ENCODE results near the gene KRTAP5-3. TPM values are rescaled to one million over a fixed set of nuclear protein-coding genes. Genes with fewer than 3 reads are reported as not detected.
A peak's percentile ranks its signal among the peaks of the same experiment; 100 is the strongest.

The KRTAP5-3 gene
- total and polyA plus RNA-seq, 7 donors: not detected

DNA sequence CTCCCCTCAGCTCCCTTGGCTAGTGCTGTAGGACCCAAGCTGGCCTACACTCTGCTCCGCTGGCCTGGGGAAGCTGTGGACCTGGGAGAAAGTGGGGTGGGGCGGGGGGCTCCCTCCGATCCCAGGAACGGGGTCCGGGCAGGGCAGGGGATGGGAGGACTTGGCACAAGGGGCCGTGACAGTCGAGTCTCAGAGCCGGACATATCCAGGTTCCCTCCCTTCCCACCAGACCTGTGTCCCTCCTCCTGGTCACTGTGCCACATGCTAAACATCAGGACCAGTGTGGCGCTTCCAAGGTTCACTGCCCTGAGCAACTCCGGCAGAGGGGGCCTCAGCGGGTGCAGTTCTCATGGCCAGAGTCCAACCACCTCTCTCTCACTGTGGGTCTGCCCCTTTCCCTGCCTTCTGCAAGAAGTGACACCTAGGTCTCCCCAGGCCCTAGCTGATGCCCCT is 38.2 kb downstream of the KRTAP5-3 start:
- Histone ChIP-seq H3K27me3 (ENCODE audit: insufficient read depth in 3 of 3, low read length in 2 of 3) (no peaks in the 10 kb centered on the region), H3K36me3 (ENCODE audit: insufficient read depth in 1 of 2, low read depth in 1 of 2) (no peaks in the 10 kb centered on the region), H3K27ac (peak overlapping the region; percentile 82), H3K4me3 (no peak overlapping the region), H3K9me3 (no peaks in the 10 kb centered on the region), H3K4me1 (peaks cover 22% of the 10 kb centered on the region)
- DNase-seq (no peak), ATAC-seq (no peak)
- intact Hi-C loops (cut with DNase I): loop anchor here in 1 of 2 donors (5.0 to 10.0 kb wide), 4 partner anchors 38 to 365 kb away; no protein-coding TSS in a partner anchor
- TF ChIP-seq CTCF (IDR thresholded peaks at IDR 0.05): no peak
- WGBS, 3 donors: 66 to 79% (median 72%) methylated on average over 11 of the region's 11 CpGs

DNA sequence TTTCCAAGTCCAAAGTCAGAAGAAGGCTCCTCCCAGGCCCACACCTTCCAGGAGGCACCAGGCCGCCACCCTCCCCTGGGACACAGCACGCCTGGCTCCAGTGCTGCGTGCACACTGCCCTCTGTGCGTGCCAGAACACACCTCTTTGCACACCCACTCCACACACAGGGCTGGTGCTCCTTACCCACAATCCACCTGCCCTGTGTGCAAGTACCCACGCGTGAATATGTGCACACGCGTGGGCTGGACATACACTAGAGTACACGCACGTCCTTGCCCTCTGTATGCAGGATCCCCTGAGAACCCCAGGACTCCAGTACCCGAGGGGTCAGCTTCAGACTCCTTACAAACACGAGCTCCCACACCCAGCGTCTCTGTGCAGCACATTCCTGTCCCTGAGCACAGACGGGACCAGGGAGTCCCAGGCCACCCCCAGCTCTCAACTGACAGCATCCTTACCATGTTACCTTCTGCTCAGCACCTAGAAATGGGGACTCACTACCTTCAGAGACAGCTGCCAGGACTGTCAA is 38.9 kb downstream of the KRTAP5-3 start:
- intact Hi-C loops (cut with DNase I): no loop called here
- H3K36me3 ChIP-seq (ENCODE audit: insufficient read depth in 1 of 2, low read depth in 1 of 2): no peaks in the 10 kb centered on the region
- no peaks in the 10 kb centered on the region for H3K27me3 ChIP-seq (ENCODE audit: insufficient read depth in 3 of 3, low read length in 2 of 3)
- H3K9me3 ChIP-seq: no peaks in the 10 kb centered on the region
- WGBS, 3 donors: 74 to 80% (median 78%) methylated on average over 13 to 14 of the region's 14 CpGs
- no peak for TF ChIP-seq CTCF (IDR thresholded peaks at IDR 0.05)
- H3K4me1 ChIP-seq: peaks cover 29% of the 10 kb centered on the region
- no peak overlapping the region for H3K4me3 ChIP-seq
- ATAC-seq: no peak
- no peak for DNase-seq
- H3K27ac ChIP-seq: no peak overlapping the region

DNA sequence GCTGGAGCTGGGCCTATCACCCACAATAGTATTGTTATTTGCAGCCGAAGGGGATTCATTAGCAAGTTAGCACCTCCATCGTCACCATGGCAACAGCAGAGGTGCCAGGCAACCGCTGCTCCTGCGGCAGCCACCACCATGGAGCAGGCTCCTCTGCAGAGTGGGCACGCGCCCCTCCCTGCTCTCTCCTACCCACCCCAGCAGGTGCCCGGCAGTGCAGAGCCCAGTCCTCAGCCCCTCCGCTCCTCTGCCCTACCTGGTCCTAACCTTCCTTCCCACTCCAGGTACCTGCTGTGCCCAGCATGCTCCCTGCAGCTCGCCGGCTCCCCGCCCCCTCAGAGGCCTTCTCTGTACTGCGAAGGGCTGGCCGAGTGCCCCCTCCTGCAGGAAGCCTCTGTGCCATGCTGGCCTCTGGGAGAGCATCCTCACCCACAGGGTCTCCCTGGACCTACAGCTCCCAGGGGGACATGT is 39.8 kb downstream of the KRTAP5-3 start:
- H3K4me1 ChIP-seq: peaks cover 36% of the 10 kb centered on the region
- no peak overlapping the region for H3K4me3 ChIP-seq
- H3K9me3 ChIP-seq: no peaks in the 10 kb centered on the region
- ATAC-seq: no peak
- no peak for TF ChIP-seq CTCF (IDR thresholded peaks at IDR 0.05)
- no peak for DNase-seq
- no peak overlapping the region for H3K27ac ChIP-seq
- intact Hi-C loops (cut with DNase I): no loop called here
- WGBS, 3 donors: 67 to 69% (median 68%) methylated on average over 13 of the region's 13 CpGs
- no peaks in the 10 kb centered on the region for H3K27me3 ChIP-seq (ENCODE audit: insufficient read depth in 3 of 3, low read length in 2 of 3)
- peaks cover 0 to 7% of the 10 kb centered on the region in 2 donors for H3K36me3 ChIP-seq (ENCODE audit: insufficient read depth in 1 of 2, low read depth in 1 of 2)

- ATAC-seq (no peak), DNase-seq (no peak)
- no peaks in the 10 kb centered on the region for H3K9me3 ChIP-seq
- no peak for TF ChIP-seq CTCF (IDR thresholded peaks at IDR 0.05)
- no peak overlapping the region for H3K4me3 ChIP-seq
- peaks cover 0 to 15% of the 10 kb centered on the region in 2 donors for H3K36me3 ChIP-seq (ENCODE audit: insufficient read depth in 1 of 2, low read depth in 1 of 2)
- H3K27ac ChIP-seq: peak overlapping the region; percentile 65
- intact Hi-C loops (cut with DNase I): no loop called here
- 70 to 72% (median 70%) methylated on average over 7 of the region's 7 CpGs for WGBS, 3 donors
- H3K4me1 ChIP-seq: peaks cover 36% of the 10 kb centered on the region
- H3K27me3 ChIP-seq (ENCODE audit: insufficient read depth in 3 of 3, low read length in 2 of 3): no peaks in the 10 kb centered on the region
Observed at GRCh38 chr11:1567721-1568100, 40.6 kb downstream of the KRTAP5-3 start.
